ENCODE results near the gene MANEAL. TPM values are rescaled to one million over a fixed set of nuclear protein-coding genes. Genes with fewer than 3 reads are reported as not detected.

MANEAL gene
- total RNA-seq, 1 donor from 2014 or later = 4.0 TPM

GRCh38 chr1:37845049-37845646 lies 51.5 kb downstream of the MANEAL start:
- no peak for DNase-seq (ENCODE audit: low spot score)
- H3K4me1 Mint-ChIP-seq (ENCODE audit: low read depth) = peaks cover 12% of the 10 kb centered on the region
- H3K27me3 Mint-ChIP-seq (ENCODE audit: low read depth) = no peaks in the 10 kb centered on the region
- no peaks in the 10 kb centered on the region for H3K36me3 Mint-ChIP-seq (ENCODE audit: low read depth)
- H3K27ac Mint-ChIP-seq (ENCODE audit: unreplicated experiment) = peak overlapping the region; percentile 20
- TF ChIP-seq CTCF (IDR thresholded peaks at IDR 0.05) = no peak
- H3K4me3 Mint-ChIP-seq (ENCODE audit: unreplicated experiment) = no peak overlapping the region
- no peaks in the 10 kb centered on the region for H3K9me3 Mint-ChIP-seq (ENCODE audit: low read depth)

GRCh38 chr1:37845786-37846185 lies 52.1 kb downstream of the MANEAL start:
- peak overlapping the region; percentile 20 for H3K27ac Mint-ChIP-seq (ENCODE audit: unreplicated experiment)
- no peaks in the 10 kb centered on the region for H3K27me3 Mint-ChIP-seq (ENCODE audit: low read depth)
- no peak overlapping the region for H3K4me3 Mint-ChIP-seq (ENCODE audit: unreplicated experiment)
- no peak for TF ChIP-seq CTCF (IDR thresholded peaks at IDR 0.05)
- H3K9me3 Mint-ChIP-seq (ENCODE audit: low read depth) = no peaks in the 10 kb centered on the region
- no peaks in the 10 kb centered on the region for H3K36me3 Mint-ChIP-seq (ENCODE audit: low read depth)
- peaks cover 12% of the 10 kb centered on the region for H3K4me1 Mint-ChIP-seq (ENCODE audit: low read depth)
- no peak for DNase-seq (ENCODE audit: low spot score)

GRCh38 chr1:37846647-37847339 lies 53.1 kb downstream of the MANEAL start:
- Mint-ChIP-seq H3K4me3 (ENCODE audit: unreplicated experiment) (no peak overlapping the region), H3K27me3 (ENCODE audit: low read depth) (no peaks in the 10 kb centered on the region), H3K27ac (ENCODE audit: unreplicated experiment) (no peak overlapping the region), H3K36me3 (ENCODE audit: low read depth) (no peaks in the 10 kb centered on the region), H3K4me1 (ENCODE audit: low read depth) (peaks cover 12% of the 10 kb centered on the region), H3K9me3 (ENCODE audit: low read depth) (no peaks in the 10 kb centered on the region)
- DNase-seq (ENCODE audit: low spot score) = no peak
- TF ChIP-seq CTCF (IDR thresholded peaks at IDR 0.05) = no peak

GRCh38 chr1:37849480-37849879 lies 55.8 kb downstream of the MANEAL start:
- Mint-ChIP-seq H3K27ac (ENCODE audit: unreplicated experiment) (no peak overlapping the region), H3K4me3 (ENCODE audit: unreplicated experiment) (no peak overlapping the region), H3K36me3 (ENCODE audit: low read depth) (no peaks in the 10 kb centered on the region), H3K9me3 (ENCODE audit: low read depth) (no peaks in the 10 kb centered on the region), H3K27me3 (ENCODE audit: low read depth) (no peaks in the 10 kb centered on the region), H3K4me1 (ENCODE audit: low read depth) (peaks cover 19% of the 10 kb centered on the region)
- no peak for TF ChIP-seq CTCF (IDR thresholded peaks at IDR 0.05)
- no peak for DNase-seq (ENCODE audit: low spot score)

GRCh38 chr1:37850352-37850955 lies 56.8 kb downstream of the MANEAL start:
- Mint-ChIP-seq H3K4me1 (ENCODE audit: low read depth) (peaks cover 11% of the 10 kb centered on the region), H3K27ac (ENCODE audit: unreplicated experiment) (no peak overlapping the region), H3K4me3 (ENCODE audit: unreplicated experiment) (no peak overlapping the region), H3K27me3 (ENCODE audit: low read depth) (no peaks in the 10 kb centered on the region), H3K9me3 (ENCODE audit: low read depth) (no peaks in the 10 kb centered on the region), H3K36me3 (ENCODE audit: low read depth) (no peaks in the 10 kb centered on the region)
- DNase-seq (ENCODE audit: low spot score) = no peak
- TF ChIP-seq CTCF (IDR thresholded peaks at IDR 0.05) = no peak

Other genes starting within 250 kb of the MANEAL start
- gene SNIP1, start 239.6 kb upstream of the MANEAL start, total RNA-seq = 15.1 to 17.5 TPM (median 15.6 TPM) in 3 replicates
- 3.5 to 5.7 TPM (median 3.9 TPM) in 3 replicates for gene DNALI1, start 236.9 kb upstream of the MANEAL start, total RNA-seq
- gene GNL2, start 197.9 kb upstream of the MANEAL start, total RNA-seq = 47.6 to 57.4 TPM (median 48.5 TPM) in 3 replicates
- not detected in 3 replicates for gene RSPO1, start 159.0 kb upstream of the MANEAL start, total RNA-seq
- 5.7 to 7.0 TPM (median 6.0 TPM) in 3 replicates for gene CDCA8, start 101.3 kb upstream of the MANEAL start, total RNA-seq
- gene EPHA10, start 28.7 kb upstream of the MANEAL start, total RNA-seq = 0.37 TPM in 1 of 3 replicates, not detected in the others
- 72.6 to 80.0 TPM (median 76.1 TPM) in 3 replicates for gene C1orf122, start 13.9 kb downstream of the MANEAL start, total RNA-seq
- gene YRDC, start 14.4 kb downstream of the MANEAL start, total RNA-seq = 11.9 to 17.7 TPM (median 15.5 TPM) in 3 replicates
- 14.8 to 17.3 TPM (median 17.2 TPM) in 3 replicates for gene MTF1, start 65.7 kb downstream of the MANEAL start, total RNA-seq
- gene INPP5B, start 153.2 kb downstream of the MANEAL start, total RNA-seq = 18.7 to 21.2 TPM (median 20.6 TPM) in 3 replicates
- 45.6 to 60.4 TPM (median 46.2 TPM) in 3 replicates for gene SF3A3, start 196.2 kb downstream of the MANEAL start, total RNA-seq
- 57.9 to 72.6 TPM (median 58.9 TPM) in 3 replicates for gene FHL3, start 211.7 kb downstream of the MANEAL start, total RNA-seq
- 26.4 to 35.6 TPM (median 32.3 TPM) in 3 replicates for gene UTP11, start 218.9 kb downstream of the MANEAL start, total RNA-seq